Fibroblast of pulmonary artery (primary cell): ENCODE results near the gene XXYLT1.
"Not testable (repeated sequence)": the region's sequence is repeated elsewhere in the genome, so short reads cannot be mapped to it uniquely, and the experiment has no call there.

Experiments
- DNase-seq: peaks from one replicate; pipeline ENCODE4 v3.0.0-alpha.2; 2010; ENCODE audit warnings: low read depth
- H3K4me3 ChIP-seq: replicated peaks from 2 replicates; pipeline ENCODE4 v1.5.1; 2011; ENCODE audit warnings: low read depth, mild to moderate bottlenecking, control low read depth, low read length, moderate library complexity
- CTCF ChIP-seq: IDR thresholded peaks from 2 replicates; pipeline ENCODE4 v1.5.1; 2011; ENCODE audit warnings: mild to moderate bottlenecking, control low read depth, low read length, inconsistent platforms; ENCODE audit errors: missing control alignments

Gene XXYLT1

GRCh38 chr3:195297446-195297845, 26.5 kb upstream of the XXYLT1 start:
- TF ChIP-seq CTCF: no peak
- no peak for DNase-seq
- H3K4me3 ChIP-seq: no peak overlapping the region

- no peak for DNase-seq
- no peak overlapping the region for H3K4me3 ChIP-seq
- TF ChIP-seq CTCF: no peak
Measured at GRCh38 chr3:195296662-195297061, 25.7 kb upstream of the XXYLT1 start.

- no peak overlapping the region for H3K4me3 ChIP-seq
- no peak for TF ChIP-seq CTCF
- DNase-seq: no peak
Measured at GRCh38 chr3:195291121-195291520, 20.2 kb upstream of the XXYLT1 start.

GRCh38 chr3:195290643-195291042, 19.7 kb upstream of the XXYLT1 start:
- not testable (repeated sequence) for H3K4me3 ChIP-seq, DNase-seq

- no peak overlapping the region for H3K4me3 ChIP-seq
- no peak for TF ChIP-seq CTCF
Measured at GRCh38 chr3:195286115-195286872, 15.3 kb upstream of the XXYLT1 start.

GRCh38 chr3:195285372-195285771, 14.4 kb upstream of the XXYLT1 start:
- H3K4me3 ChIP-seq: no peak overlapping the region
- no peak for TF ChIP-seq CTCF
- DNase-seq: no peak

More at GRCh38 chr3:195286115-195286872, 15.3 kb upstream of the XXYLT1 start:
- DNase-seq: peak; percentile 67

- no peak for TF ChIP-seq CTCF
- DNase-seq: no peak
- H3K4me3 ChIP-seq: no peak overlapping the region
Measured at GRCh38 chr3:195284842-195285241, 13.9 kb upstream of the XXYLT1 start.
